Type B pancreatic cell (in vitro differentiated cells): ENCODE data around the gene FMNL1. TPM values are rescaled to one million over a fixed set of nuclear protein-coding genes. Genes with fewer than 3 reads are reported as not detected.

Source experiments
- DNase-seq: peaks from one replicate; pipeline ENCODE4 v3.0.0; 2021; ENCODE audit warnings: mixed read lengths; ENCODE audit not compliant: unreplicated experiment; ENCODE audit errors: extremely low spot score
- H3K27ac Mint-ChIP-seq: 2 replicates; pipeline ENCODE4 v1.8.0; 2021; ENCODE audit warnings: mild to moderate bottlenecking, mixed read lengths
- H3K27me3 Mint-ChIP-seq: 2 replicates; pipeline ENCODE4 v1.8.0; 2021; ENCODE audit warnings: mixed read lengths
- H3K36me3 Mint-ChIP-seq: 2 replicates; pipeline ENCODE4 v1.8.0; 2021; ENCODE audit warnings: mixed read lengths
- H3K4me1 Mint-ChIP-seq: one replicate; pipeline ENCODE4 v1.8.0; 2021; ENCODE audit warnings: mixed read lengths; ENCODE audit not compliant: unreplicated experiment
- H3K4me3 Mint-ChIP-seq: 2 replicates; pipeline ENCODE4 v1.8.0; 2021; ENCODE audit warnings: mild to moderate bottlenecking, mixed read lengths
- H3K9me3 Mint-ChIP-seq: 2 replicates; pipeline ENCODE4 v1.8.0; 2021; ENCODE audit warnings: mixed read lengths
- CTCF ChIP-seq: fragments of 200-600 bp; sonication (generic); conservative IDR thresholded peaks from 2 replicates; pipeline ENCODE4 v1.5.0; 2021; ENCODE audit warnings: antibody characterized with exemption, mild to moderate bottlenecking
- total RNA-seq: library from RNA; stranded (reverse); gene quantifications from 2 replicates; pipeline ENCODE4 v1.2.1, GENCODE V29; 2021; ENCODE audit warnings: low replicate concordance

FMNL1 gene
- total RNA-seq, 1 donor from 2014 or later: 1.9 TPM

GRCh38 chr17:45227926-45228762, 6.5 kb downstream of the FMNL1 start:
- TF ChIP-seq CTCF: no peak
- Mint-ChIP-seq H3K4me1 (no peaks in the 10 kb centered on the region), H3K27me3 (peaks cover 38% of the 10 kb centered on the region)

GRCh38 chr17:45228763-45229539, 7.3 kb downstream of the FMNL1 start:
- Mint-ChIP-seq H3K4me3 (no peak overlapping the region), H3K27me3 (peaks cover 35% of the 10 kb centered on the region), H3K36me3 (no peaks in the 10 kb centered on the region), H3K27ac (no peak overlapping the region), H3K9me3 (no peaks in the 10 kb centered on the region), H3K4me1 (no peaks in the 10 kb centered on the region)
- no peak for TF ChIP-seq CTCF
- no peak for DNase-seq

More at GRCh38 chr17:45227926-45228762, 6.5 kb downstream of the FMNL1 start:
- H3K4me3 Mint-ChIP-seq: no peak overlapping the region
- no peaks in the 10 kb centered on the region for H3K9me3 Mint-ChIP-seq
- no peak overlapping the region for H3K27ac Mint-ChIP-seq
- H3K36me3 Mint-ChIP-seq: no peaks in the 10 kb centered on the region
- no peak for DNase-seq

- no peak for TF ChIP-seq CTCF
- no peaks in the 10 kb centered on the region for H3K9me3 Mint-ChIP-seq
- H3K27me3 Mint-ChIP-seq: peaks cover 30% of the 10 kb centered on the region
- no peaks in the 10 kb centered on the region for H3K4me1 Mint-ChIP-seq
- H3K36me3 Mint-ChIP-seq: no peaks in the 10 kb centered on the region
- DNase-seq: no peak
- no peak overlapping the region for H3K27ac Mint-ChIP-seq
- H3K4me3 Mint-ChIP-seq: no peak overlapping the region
Measured at GRCh38 chr17:45229681-45230409, 8.2 kb downstream of the FMNL1 start.

- Mint-ChIP-seq H3K27me3 (peaks cover 30% of the 10 kb centered on the region), H3K9me3 (no peaks in the 10 kb centered on the region), H3K4me1 (no peaks in the 10 kb centered on the region), H3K36me3 (no peaks in the 10 kb centered on the region), H3K27ac (no peak overlapping the region), H3K4me3 (no peak overlapping the region)
- DNase-seq: no peak
- no peak for TF ChIP-seq CTCF
Measured at GRCh38 chr17:45230410-45230786, 8.7 kb downstream of the FMNL1 start.

- TF ChIP-seq CTCF: no peak
- Mint-ChIP-seq H3K27ac (no peak overlapping the region), H3K9me3 (no peaks in the 10 kb centered on the region), H3K4me3 (no peak overlapping the region), H3K27me3 (peaks cover 30% of the 10 kb centered on the region), H3K36me3 (no peaks in the 10 kb centered on the region), H3K4me1 (no peaks in the 10 kb centered on the region)
- DNase-seq: no peak
Measured at GRCh38 chr17:45230787-45231480, 9.2 kb downstream of the FMNL1 start.
